ENCODE results near the gene COPS7A. TPM values are rescaled to one million over a fixed set of nuclear protein-coding genes. Genes with fewer than 3 reads are reported as not detected.

The COPS7A gene
- total RNA-seq, 1 donor from 2014 or later, result 31.1 TPM

GRCh38 chr12:6768437-6768914 is 44.6 kb downstream of the COPS7A start:
- ATAC-seq (peak; percentile 4), DNase-seq (ENCODE audit: low spot score) (no peak)

- ATAC-seq, result no peak
- DNase-seq (ENCODE audit: low spot score), result no peak
Measured at GRCh38 chr12:6768990-6769389, 45.1 kb downstream of the COPS7A start.

- ATAC-seq (no peak), DNase-seq (ENCODE audit: low spot score) (no peak)
Measured at GRCh38 chr12:6769666-6770065, 45.8 kb downstream of the COPS7A start.

GRCh38 chr12:6770094-6770493 is 46.2 kb downstream of the COPS7A start:
- ATAC-seq (no peak), DNase-seq (ENCODE audit: low spot score) (no peak)

DNA sequence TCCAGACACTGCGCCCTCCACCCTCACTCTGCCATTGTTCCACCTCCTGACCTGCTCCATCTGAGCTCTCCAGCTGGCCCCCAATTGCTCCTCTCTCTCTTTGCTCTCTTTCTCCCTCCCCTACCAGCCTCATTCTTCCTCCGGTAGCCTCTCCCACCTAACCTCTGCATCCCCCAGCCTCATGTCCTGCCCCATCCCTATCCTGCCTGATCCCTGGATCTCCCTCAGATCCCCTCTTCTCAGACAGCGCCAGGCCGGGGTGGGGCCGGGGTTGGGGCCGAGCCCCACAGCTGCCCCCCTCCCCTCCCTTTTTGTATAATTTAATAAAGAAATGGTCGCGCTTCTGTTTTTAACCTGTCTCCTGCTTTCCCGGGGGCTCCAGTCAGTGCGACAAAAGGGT is 46.8 kb downstream of the COPS7A start:
- no peak for DNase-seq (ENCODE audit: low spot score)
- ATAC-seq, result no peak

GRCh38 chr12:6771091-6771495 is 47.2 kb downstream of the COPS7A start:
- DNase-seq (ENCODE audit: low spot score) (no peak), ATAC-seq (no peak)

- no peak for DNase-seq (ENCODE audit: low spot score)
- no peak for ATAC-seq
Measured at GRCh38 chr12:6771509-6772330, 47.9 kb downstream of the COPS7A start.

DNA sequence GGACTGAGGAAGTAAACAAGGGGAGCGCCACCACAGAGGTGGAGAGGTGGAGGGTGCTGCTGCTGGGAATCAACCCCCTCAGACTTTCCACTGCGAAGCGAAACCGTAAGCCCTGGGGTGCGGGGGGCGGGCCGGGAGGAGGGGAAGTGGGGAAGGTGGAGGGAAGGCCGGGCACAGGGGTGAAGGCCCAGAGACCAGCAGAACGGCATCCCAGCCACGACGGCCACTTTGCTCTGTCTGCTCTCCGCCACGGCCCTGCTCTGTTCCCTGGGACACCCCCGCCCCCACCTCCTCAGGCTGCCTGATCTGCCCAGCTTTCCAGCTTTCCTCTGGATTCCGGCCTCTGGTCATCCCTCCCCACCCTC is 48.5 kb downstream of the COPS7A start, which contains the start of gene LAG3:
TSS of gene LAG3 (plus strand) at position 190 of the 365 bp plus-strand sequence. CDS start 333 bp downstream, outside the sequence.
- DNase-seq (ENCODE audit: low spot score) (no peak), ATAC-seq (peak; percentile 12)

DNA sequence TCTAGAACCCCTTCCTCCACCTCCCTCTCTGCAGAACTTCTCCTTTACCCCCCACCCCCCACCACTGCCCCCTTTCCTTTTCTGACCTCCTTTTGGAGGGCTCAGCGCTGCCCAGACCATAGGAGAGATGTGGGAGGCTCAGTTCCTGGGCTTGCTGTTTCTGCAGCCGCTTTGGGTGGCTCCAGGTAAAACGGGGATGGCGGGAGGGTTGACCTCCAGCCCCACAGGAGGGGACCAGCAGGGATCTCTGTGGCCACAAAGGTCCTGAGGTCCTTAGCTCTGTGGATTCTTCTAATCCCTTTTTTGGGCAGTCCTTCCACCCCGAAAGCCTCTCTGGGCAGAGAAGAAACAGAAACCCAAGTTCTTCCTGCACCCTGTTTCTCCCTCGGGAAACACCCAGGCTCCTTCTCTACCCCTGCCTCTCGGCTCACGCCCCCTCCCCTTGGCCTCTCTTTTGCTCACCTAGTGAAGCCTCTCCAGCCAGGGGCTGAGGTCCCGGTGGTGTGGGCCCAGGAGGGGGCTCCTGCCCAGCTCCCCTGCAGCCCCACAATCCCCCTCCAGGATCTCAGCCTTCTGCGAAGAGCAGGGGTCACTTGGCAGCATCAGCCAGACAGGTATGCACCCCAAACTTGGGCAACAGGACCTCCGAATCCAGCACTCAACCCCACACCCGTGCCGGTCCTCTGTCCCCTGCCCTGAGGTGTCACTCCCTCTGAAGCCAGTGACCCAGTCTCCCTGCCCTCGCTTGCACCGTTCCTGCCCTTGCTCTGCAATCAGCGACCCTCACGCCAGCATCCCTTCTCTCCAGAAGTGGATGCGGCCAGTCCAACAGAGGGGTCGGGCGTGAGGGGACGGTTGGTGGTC is 49.1 kb downstream of the COPS7A start:
- DNase-seq (ENCODE audit: low spot score), result no peak
- no peak for ATAC-seq

- DNase-seq (ENCODE audit: low spot score) (no peak), ATAC-seq (no peak)
Measured at GRCh38 chr12:6773590-6774351, 49.9 kb downstream of the COPS7A start.

- ATAC-seq (no peak), DNase-seq (ENCODE audit: low spot score) (no peak)
Measured at GRCh38 chr12:6774499-6775062, 50.7 kb downstream of the COPS7A start.

DNA sequence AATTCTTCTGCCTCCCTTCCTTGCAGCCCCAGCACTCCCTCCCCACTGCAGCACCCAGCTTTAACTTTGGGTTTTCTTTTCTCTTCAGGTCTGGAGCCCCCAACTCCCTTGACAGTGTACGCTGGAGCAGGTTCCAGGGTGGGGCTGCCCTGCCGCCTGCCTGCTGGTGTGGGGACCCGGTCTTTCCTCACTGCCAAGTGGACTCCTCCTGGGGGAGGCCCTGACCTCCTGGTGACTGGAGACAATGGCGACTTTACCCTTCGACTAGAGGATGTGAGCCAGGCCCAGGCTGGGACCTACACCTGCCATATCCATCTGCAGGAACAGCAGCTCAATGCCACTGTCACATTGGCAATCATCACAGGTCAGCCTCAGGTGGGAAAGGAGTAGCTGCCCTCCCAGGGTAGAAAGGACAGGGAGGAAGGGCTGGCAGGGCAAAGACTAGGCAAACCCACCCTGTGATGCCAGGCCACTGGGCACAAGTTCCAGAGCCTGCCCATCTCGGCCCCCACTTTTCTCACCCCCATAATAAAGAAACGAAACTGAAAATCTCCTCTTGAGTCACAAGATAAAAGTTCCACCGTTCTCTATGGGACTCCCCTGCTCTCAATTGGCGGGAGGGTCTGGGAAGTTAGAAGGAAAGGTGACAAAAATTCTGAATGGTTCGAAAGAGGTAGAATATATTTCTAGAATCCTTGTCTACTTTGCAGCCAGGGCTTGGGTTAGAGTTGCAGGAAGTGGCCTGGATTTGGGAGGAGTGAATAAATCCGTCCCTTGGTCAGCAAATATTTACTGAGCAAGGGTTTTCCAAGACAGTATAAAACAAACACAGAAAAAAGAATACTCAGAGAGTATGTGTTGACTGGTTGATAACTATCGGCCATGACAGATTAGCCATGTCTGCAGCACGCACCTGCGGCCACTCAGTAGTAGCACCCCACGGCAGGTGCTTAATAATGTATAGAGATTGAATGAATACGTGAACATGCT is 51.6 kb downstream of the COPS7A start:
- DNase-seq (ENCODE audit: low spot score) (no peak), ATAC-seq (peak; percentile 19)

GRCh38 chr12:6777386-6777785 is 53.5 kb downstream of the COPS7A start:
- DNase-seq (ENCODE audit: low spot score) (no peak), ATAC-seq (no peak)

GRCh38 chr12:6778217-6778573 is 54.3 kb downstream of the COPS7A start:
- DNase-seq (ENCODE audit: low spot score) (no peak), ATAC-seq (peak; percentile 26)

GRCh38 chr12:6778574-6779550 is 55.0 kb downstream of the COPS7A start:
- ATAC-seq (peak; percentile 90), DNase-seq (ENCODE audit: low spot score) (peak; percentile 97)

- DNase-seq (ENCODE audit: low spot score), result peak; percentile 90
- ATAC-seq, result peak; percentile 66
Measured at GRCh38 chr12:6779708-6780432, 56.0 kb downstream of the COPS7A start.

- ATAC-seq, result no peak
- DNase-seq (ENCODE audit: low spot score), result no peak
Measured at GRCh38 chr12:6780573-6780972, 56.7 kb downstream of the COPS7A start.
